Duodenal mucosa (tissue), 2 donors: Measurements from ENCODE around the gene NPSR1.

Experiments
- H3K27ac ChIP-seq: one replicate; pipeline ENCODE4 v1.7.0; 2013; ENCODE audit warnings: low read depth, low read length
- H3K27me3 ChIP-seq, 2 donors: one replicate each; pipeline ENCODE4 v1.7.0; 2013; ENCODE audit warnings: low read length in 2 of 2, control low read depth in 1 of 2; ENCODE audit not compliant: insufficient read depth in 2 of 2, control insufficient read depth in 1 of 2
- H3K36me3 ChIP-seq, 2 donors: one replicate each; pipeline ENCODE4 v1.7.0; 2013; ENCODE audit warnings: low read length in 2 of 2, control low read depth in 1 of 2; ENCODE audit not compliant: insufficient read depth in 2 of 2, control insufficient read depth in 1 of 2
- H3K4me1 ChIP-seq, 2 donors: one replicate each; pipeline ENCODE4 v1.7.0; 2013; ENCODE audit warnings: low read length in 2 of 2, control low read depth in 1 of 2; ENCODE audit not compliant: insufficient read depth in 2 of 2, control insufficient read depth in 1 of 2
- H3K4me3 ChIP-seq, 2 donors: one replicate each; pipeline ENCODE4 v1.7.0; 2013; ENCODE audit warnings: low read length in 2 of 2, low read depth in 1 of 2
- H3K9ac ChIP-seq, 2 donors: one replicate each; pipeline ENCODE4 v1.7.0; 2013; ENCODE audit warnings: low read length in 2 of 2, low read depth in 1 of 2
- H3K9me3 ChIP-seq, 2 donors: one replicate each; pipeline ENCODE4 v1.7.0; 2013; ENCODE audit warnings: low read length in 2 of 2, control low read depth in 1 of 2; ENCODE audit not compliant: control insufficient read depth in 1 of 2

NPSR1 gene

DNA sequence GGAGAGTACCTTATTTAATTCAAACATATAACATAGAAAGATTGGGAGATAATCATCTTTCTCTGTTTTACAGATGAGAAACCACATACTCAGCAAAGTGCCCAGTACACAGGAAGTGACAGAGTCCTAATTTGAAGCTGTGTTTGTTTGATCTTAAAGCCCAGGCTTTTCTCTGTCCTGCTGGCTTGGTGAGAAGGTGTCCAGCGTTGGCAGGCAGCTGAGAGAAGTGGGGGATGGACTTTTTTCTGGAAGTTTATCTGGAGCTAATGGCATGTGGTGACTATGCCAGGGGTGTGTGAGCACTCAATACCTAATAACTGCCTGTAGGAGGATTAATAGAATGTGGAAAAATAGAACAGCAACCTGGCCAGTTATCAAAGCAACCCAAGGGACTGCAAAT, 60.8 kb downstream of the NPSR1 start:
- H3K27ac ChIP-seq = no peak overlapping the region

GRCh38 chr7:34719636-34720035, 61.6 kb downstream of the NPSR1 start:
- Histone ChIP-seq H3K4me3 (no peak overlapping the region), H3K4me1 (no peaks in the 10 kb centered on the region), H3K27ac (no peak overlapping the region), H3K36me3 (no peaks in the 10 kb centered on the region), H3K27me3 (no peaks in the 10 kb centered on the region), H3K9ac (no peak overlapping the region), H3K9me3 (no peaks in the 10 kb centered on the region)

More for the DNA sequence above, 60.8 kb downstream of the NPSR1 start:
- no peak overlapping the region for H3K4me3 ChIP-seq
- H3K36me3 ChIP-seq = no peaks in the 10 kb centered on the region
- H3K9ac ChIP-seq = no peak overlapping the region
- H3K9me3 ChIP-seq = no peaks in the 10 kb centered on the region
- H3K4me1 ChIP-seq = no peaks in the 10 kb centered on the region
- H3K27me3 ChIP-seq = no peaks in the 10 kb centered on the region

DNA sequence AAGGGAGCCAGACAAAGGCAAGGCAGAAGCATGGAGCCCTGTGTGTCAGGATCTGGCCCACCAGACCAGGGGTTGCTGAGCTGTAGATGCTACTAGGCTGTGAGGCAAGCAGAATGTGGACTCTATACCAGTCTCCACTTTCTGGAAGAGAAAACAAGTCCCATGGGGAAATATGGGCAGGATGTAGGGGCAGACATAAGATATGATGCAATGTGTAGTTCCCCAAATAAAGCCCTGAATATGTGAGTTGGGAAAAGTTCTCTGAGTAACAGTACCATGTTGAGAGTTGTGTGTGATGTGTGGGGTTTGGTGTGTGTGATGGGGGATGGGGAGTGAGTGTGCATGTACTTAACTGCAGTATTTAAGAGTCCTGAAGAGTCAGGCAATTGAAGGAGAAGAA, 62.3 kb downstream of the NPSR1 start:
- no peaks in the 10 kb centered on the region for H3K36me3 ChIP-seq
- H3K27ac ChIP-seq = no peak overlapping the region
- H3K27me3 ChIP-seq = no peaks in the 10 kb centered on the region
- no peak overlapping the region for H3K9ac ChIP-seq
- H3K4me3 ChIP-seq = no peak overlapping the region
- no peaks in the 10 kb centered on the region for H3K9me3 ChIP-seq
- H3K4me1 ChIP-seq = no peaks in the 10 kb centered on the region

DNA sequence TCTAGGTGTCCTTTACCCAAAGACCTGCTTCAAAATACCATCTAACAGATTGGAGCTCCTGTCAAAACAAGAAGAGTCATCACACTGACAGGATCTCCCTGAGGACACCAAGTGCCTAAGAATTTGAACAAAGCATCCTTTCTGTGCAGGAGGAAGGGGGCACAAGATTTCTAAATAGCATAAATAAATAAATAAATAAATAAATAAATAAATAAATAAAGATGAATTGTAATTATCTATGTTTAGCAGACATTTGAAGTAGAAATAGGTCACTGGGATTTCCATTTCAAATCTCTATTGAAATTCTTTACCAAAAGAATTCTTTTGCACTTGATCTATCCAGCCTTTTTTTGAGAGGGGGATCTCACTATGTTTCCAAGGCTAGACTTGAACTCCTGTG, 65.3 kb downstream of the NPSR1 start:
- Histone ChIP-seq H3K9me3 (no peaks in the 10 kb centered on the region), H3K4me1 (no peaks in the 10 kb centered on the region), H3K36me3 (no peaks in the 10 kb centered on the region), H3K27me3 (no peaks in the 10 kb centered on the region), H3K9ac (no peak overlapping the region), H3K27ac (no peak overlapping the region), H3K4me3 (no peak overlapping the region)

- Histone ChIP-seq H3K27me3 (no peaks in the 10 kb centered on the region), H3K36me3 (no peaks in the 10 kb centered on the region), H3K27ac (no peak overlapping the region), H3K9ac (no peak overlapping the region), H3K4me1 (no peaks in the 10 kb centered on the region), H3K9me3 (no peaks in the 10 kb centered on the region), H3K4me3 (peak overlapping the region in 1 of 2 donors; percentile 14)
Observed at GRCh38 chr7:34723866-34724490, 66.0 kb downstream of the NPSR1 start.

GRCh38 chr7:34726221-34726620, 68.2 kb downstream of the NPSR1 start:
- H3K9me3 ChIP-seq = no peaks in the 10 kb centered on the region
- H3K36me3 ChIP-seq = no peaks in the 10 kb centered on the region
- no peaks in the 10 kb centered on the region for H3K4me1 ChIP-seq
- H3K4me3 ChIP-seq = no peak overlapping the region
- H3K27me3 ChIP-seq = no peaks in the 10 kb centered on the region
- no peak overlapping the region for H3K27ac ChIP-seq
- H3K9ac ChIP-seq = no peak overlapping the region

- Histone ChIP-seq H3K27ac (no peak overlapping the region), H3K9me3 (no peaks in the 10 kb centered on the region), H3K4me3 (no peak overlapping the region), H3K9ac (no peak overlapping the region), H3K27me3 (no peaks in the 10 kb centered on the region), H3K4me1 (no peaks in the 10 kb centered on the region), H3K36me3 (no peaks in the 10 kb centered on the region)
Observed at GRCh38 chr7:34727464-34727995, 69.5 kb downstream of the NPSR1 start.

DNA sequence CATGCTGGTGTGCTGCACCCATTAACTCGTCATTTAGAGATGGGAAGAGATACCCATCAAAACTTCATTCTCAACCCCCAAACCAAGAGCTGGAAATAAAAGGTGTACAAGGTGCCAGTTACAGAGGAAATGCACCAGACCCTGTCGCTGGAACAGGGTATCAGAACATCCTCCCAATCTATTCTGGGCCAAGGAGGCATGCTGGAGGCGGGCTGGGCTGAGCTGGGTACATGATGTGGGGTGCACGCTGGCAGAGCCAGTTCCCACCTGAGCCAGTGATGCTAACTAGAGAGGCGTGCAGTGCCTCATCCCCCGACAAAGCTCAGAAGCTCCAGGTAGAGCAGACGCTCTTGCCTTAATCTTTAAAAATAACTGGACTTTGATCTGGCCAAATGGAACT, 70.1 kb downstream of the NPSR1 start:
- Histone ChIP-seq H3K4me1 (no peaks in the 10 kb centered on the region), H3K27me3 (no peaks in the 10 kb centered on the region), H3K36me3 (no peaks in the 10 kb centered on the region), H3K27ac (no peak overlapping the region), H3K9me3 (no peaks in the 10 kb centered on the region), H3K4me3 (no peak overlapping the region), H3K9ac (no peak overlapping the region)

DNA sequence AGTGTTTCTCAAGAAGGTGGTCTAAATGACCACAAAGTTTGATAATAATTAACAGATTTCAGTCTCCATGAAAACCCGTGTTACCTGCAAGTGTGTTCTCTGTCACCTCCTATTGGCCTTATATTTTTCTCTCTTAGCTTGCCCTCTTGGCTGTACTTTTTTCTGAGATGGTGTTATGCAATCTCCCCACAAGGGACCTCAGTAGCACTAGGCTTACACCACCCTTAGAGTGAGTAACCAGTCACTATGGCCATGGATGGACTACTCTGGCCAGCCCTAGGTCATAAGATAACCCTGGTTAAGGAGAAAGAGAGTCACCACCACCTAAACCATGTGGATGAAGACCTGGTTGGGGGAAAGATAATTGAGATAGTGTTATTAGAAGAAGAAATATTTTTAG, 76.8 kb downstream of the NPSR1 start:
- Histone ChIP-seq H3K4me1 (no peaks in the 10 kb centered on the region), H3K27ac (no peak overlapping the region), H3K4me3 (no peak overlapping the region), H3K9me3 (no peaks in the 10 kb centered on the region), H3K27me3 (no peaks in the 10 kb centered on the region), H3K9ac (no peak overlapping the region), H3K36me3 (no peaks in the 10 kb centered on the region)

DNA sequence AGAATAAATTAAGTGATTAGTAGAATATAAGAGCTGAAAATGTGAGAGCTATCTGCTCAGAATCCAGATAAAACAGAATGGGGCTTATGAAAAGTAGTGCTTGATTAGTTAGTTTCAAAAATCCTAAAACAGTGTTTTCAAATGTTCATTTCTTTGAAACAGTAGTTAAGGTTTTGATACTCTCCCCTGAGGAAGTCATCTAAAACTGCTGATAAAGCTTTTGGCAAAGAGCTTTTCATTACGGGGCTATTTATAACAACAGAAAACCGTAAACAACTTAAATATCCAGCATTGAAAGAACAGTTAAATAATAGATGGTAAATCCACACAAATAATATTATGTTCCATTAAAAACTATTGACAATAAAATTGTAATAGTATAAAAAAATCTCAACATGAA, 77.5 kb downstream of the NPSR1 start:
- Histone ChIP-seq H3K4me3 (no peak overlapping the region), H3K36me3 (no peaks in the 10 kb centered on the region), H3K9ac (no peak overlapping the region), H3K9me3 (no peaks in the 10 kb centered on the region), H3K4me1 (no peaks in the 10 kb centered on the region), H3K27me3 (no peaks in the 10 kb centered on the region), H3K27ac (no peak overlapping the region)
